Uterus (tissue), 2 donors: Measurements from ENCODE around the gene ZNF146.

Experiments
- POLR2A ChIP-seq, 2 donors: fragments of 450-650 bp; IDR thresholded peaks; one replicate each; pipeline ENCODE4 v1.6.1; 2016; ENCODE audit warnings: antibody characterized with exemption in 2 of 2, mild to moderate bottlenecking in 1 of 2, moderate library complexity in 1 of 2
- TF ChIP-seq, protein P1 (sequence below), 4 experiments: fragments of 200-600 bp in 2 of 4; fragments of 450-650 bp in 2 of 4; sonication (generic) in 2 of 4; IDR thresholded peaks; one replicate each; pipeline ENCODE4 v1.5.1; 2016 to 2019; ENCODE audit warnings: antibody characterized with exemption in 4 of 4, mild to moderate bottlenecking in 2 of 4, moderate library complexity in 1 of 4

DNA sequence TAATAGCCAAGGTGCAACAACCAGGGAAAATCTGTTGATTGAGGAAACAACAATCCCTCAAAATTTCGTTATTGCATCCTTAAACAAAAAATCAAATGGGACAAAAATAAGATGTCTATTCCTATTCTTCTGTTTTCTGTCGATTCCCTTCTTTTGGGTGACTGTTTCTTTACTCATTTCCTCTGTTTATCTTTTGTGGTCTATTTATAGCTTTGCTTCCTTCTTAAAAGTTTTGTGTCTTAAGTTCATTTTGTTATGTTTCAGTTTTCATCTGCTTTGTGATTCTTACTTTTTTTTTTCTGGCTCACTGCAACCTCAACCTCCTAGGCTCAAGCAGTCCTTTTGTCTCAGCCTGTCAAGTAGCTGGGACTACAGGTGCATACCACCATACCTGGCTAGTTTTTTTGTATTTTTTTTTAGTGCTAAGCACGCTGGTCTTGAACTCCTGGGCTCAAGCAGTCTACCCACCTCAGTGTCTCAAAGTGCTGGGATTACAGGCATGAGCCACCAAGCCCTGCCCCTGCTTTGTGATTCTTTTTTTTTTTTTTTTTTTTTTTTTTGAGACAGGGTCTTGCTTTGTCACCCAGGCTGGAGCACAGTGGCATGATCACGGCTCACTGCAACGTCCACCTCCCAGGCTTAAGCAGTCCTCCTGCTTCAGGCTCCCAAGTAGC is 10.4 kb downstream of the ZNF146 start:
- TF ChIP-seq POLR2A (IDR thresholded peaks at IDR 0.05): no peak
- TF ChIP-seq, protein P1, sequence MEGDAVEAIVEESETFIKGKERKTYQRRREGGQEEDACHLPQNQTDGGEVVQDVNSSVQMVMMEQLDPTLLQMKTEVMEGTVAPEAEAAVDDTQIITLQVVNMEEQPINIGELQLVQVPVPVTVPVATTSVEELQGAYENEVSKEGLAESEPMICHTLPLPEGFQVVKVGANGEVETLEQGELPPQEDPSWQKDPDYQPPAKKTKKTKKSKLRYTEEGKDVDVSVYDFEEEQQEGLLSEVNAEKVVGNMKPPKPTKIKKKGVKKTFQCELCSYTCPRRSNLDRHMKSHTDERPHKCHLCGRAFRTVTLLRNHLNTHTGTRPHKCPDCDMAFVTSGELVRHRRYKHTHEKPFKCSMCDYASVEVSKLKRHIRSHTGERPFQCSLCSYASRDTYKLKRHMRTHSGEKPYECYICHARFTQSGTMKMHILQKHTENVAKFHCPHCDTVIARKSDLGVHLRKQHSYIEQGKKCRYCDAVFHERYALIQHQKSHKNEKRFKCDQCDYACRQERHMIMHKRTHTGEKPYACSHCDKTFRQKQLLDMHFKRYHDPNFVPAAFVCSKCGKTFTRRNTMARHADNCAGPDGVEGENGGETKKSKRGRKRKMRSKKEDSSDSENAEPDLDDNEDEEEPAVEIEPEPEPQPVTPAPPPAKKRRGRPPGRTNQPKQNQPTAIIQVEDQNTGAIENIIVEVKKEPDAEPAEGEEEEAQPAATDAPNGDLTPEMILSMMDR (IDR thresholded peaks at IDR 0.05): no peak
